Mucosa of rectum (tissue), 2 donors: ENCODE measurements around the gene CPNE4.

ENCODE experiments used
- H3K27ac ChIP-seq, 2 donors: one replicate each; pipeline ENCODE4 v1.7.0; 2013; ENCODE audit warnings: inconsistent platforms in 2 of 2, low read depth in 2 of 2, low read length in 2 of 2
- H3K27me3 ChIP-seq, 2 donors: one replicate each; pipeline ENCODE4 v1.7.0; 2013; ENCODE audit warnings: low read length in 2 of 2; ENCODE audit not compliant: control insufficient read depth in 2 of 2, insufficient read depth in 2 of 2
- H3K36me3 ChIP-seq, 2 donors: one replicate each; pipeline ENCODE4 v1.7.0; 2013; ENCODE audit warnings: low read length in 2 of 2; ENCODE audit not compliant: control insufficient read depth in 2 of 2, insufficient read depth in 2 of 2
- H3K4me1 ChIP-seq, 2 donors: one replicate each; pipeline ENCODE4 v1.7.0; 2013; ENCODE audit warnings: low read length in 2 of 2, mild to moderate bottlenecking in 1 of 2; ENCODE audit not compliant: control insufficient read depth in 2 of 2, insufficient read depth in 2 of 2
- H3K4me3 ChIP-seq, 2 donors: one replicate each; pipeline ENCODE4 v1.7.0; 2013; ENCODE audit warnings: low read length in 2 of 2
- H3K9ac ChIP-seq, 2 donors: one replicate each; pipeline ENCODE4 v1.7.0; 2013; ENCODE audit warnings: low read length in 2 of 2, low read depth in 1 of 2, mild to moderate bottlenecking in 1 of 2
- H3K9me3 ChIP-seq, 2 donors: one replicate each; pipeline ENCODE4 v1.7.0; 2013; ENCODE audit warnings: low read length in 2 of 2; ENCODE audit not compliant: control insufficient read depth in 2 of 2
- donor health status: healthy.
- donor health status: Normal muscosa, but diverticular disease.

Gene CPNE4

DNA sequence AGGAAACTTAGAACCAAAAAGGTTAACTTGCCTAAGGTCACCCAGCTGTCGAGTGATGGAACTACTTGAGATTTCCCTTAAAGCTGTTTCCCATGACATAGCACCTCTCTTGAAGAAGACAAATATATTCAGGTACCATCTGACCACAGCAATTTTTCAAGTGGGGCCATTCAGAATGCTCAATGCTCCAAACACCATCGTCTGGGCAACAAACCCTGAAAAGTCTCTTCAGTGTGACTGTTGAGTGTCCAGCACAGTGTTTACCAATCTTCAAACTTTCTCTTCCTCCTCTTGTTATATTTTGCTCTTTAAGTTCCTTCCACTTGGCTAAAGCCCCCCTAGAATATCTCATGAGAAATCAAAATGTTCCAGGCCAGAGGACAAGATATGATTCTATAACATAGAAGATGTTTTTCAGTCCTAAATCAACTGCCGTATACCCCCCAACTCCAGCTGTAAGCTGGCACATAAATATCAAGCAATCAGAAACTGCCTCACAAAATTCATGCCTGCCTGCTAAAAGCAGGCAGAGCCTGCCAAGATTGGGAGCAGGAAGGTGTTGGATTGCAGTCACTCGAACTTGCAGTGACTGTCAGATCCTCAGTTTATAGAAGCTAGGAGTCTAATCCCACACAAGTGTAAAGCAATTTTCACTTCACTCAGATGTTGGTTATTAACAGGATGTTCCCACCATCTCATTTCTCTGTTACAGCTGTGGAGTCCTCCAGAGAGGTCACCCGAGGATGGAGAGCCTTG, 301.6 kb downstream of the CPNE4 start:
- no peaks in the 10 kb centered on the region for H3K27me3 ChIP-seq
- no peaks in the 10 kb centered on the region for H3K9me3 ChIP-seq
- no peaks in the 10 kb centered on the region for H3K36me3 ChIP-seq
- H3K9ac ChIP-seq, result no peak overlapping the region
- no peak overlapping the region for H3K27ac ChIP-seq
- no peaks in the 10 kb centered on the region for H3K4me1 ChIP-seq
- no peak overlapping the region for H3K4me3 ChIP-seq

- Histone ChIP-seq H3K27ac (no peak overlapping the region), H3K36me3 (no peaks in the 10 kb centered on the region), H3K4me3 (no peak overlapping the region), H3K9me3 (no peaks in the 10 kb centered on the region), H3K4me1 (no peaks in the 10 kb centered on the region), H3K27me3 (no peaks in the 10 kb centered on the region), H3K9ac (no peak overlapping the region)
Observed at GRCh38 chr3:131731709-131732108, 303.1 kb downstream of the CPNE4 start.

GRCh38 chr3:131730581-131730980, 304.2 kb downstream of the CPNE4 start:
- Histone ChIP-seq H3K36me3 (no peaks in the 10 kb centered on the region), H3K27me3 (no peaks in the 10 kb centered on the region), H3K9ac (no peak overlapping the region), H3K4me3 (no peak overlapping the region), H3K9me3 (no peaks in the 10 kb centered on the region), H3K4me1 (no peaks in the 10 kb centered on the region), H3K27ac (no peak overlapping the region)

DNA sequence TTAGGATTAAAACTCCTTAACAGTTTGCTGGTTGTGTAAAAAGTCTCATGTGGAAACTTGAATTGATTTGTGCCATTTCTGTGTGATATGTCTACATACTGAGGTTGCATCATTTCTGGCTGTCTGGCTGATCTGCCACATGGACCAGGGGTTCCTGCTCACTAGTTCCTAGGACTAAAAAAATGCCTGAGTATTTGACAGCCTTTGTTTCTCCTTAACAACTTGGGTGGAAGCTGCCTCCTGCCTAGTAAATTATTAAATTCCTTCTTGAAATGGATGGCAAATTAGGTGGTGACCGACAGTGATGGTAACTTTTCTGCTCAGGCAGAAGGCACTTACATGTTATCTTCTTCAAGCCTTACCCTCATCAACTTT, 305.2 kb downstream of the CPNE4 start:
- no peak overlapping the region for H3K4me3 ChIP-seq
- no peaks in the 10 kb centered on the region for H3K4me1 ChIP-seq
- H3K9me3 ChIP-seq, result no peaks in the 10 kb centered on the region
- H3K27ac ChIP-seq, result no peak overlapping the region
- no peak overlapping the region for H3K9ac ChIP-seq
- no peaks in the 10 kb centered on the region for H3K27me3 ChIP-seq
- H3K36me3 ChIP-seq, result no peaks in the 10 kb centered on the region

- H3K4me3 ChIP-seq, result no peak overlapping the region
- H3K27ac ChIP-seq, result no peak overlapping the region
- H3K36me3 ChIP-seq, result no peaks in the 10 kb centered on the region
- H3K9me3 ChIP-seq, result no peaks in the 10 kb centered on the region
- no peaks in the 10 kb centered on the region for H3K27me3 ChIP-seq
- no peak overlapping the region for H3K9ac ChIP-seq
- no peaks in the 10 kb centered on the region for H3K4me1 ChIP-seq
Observed at GRCh38 chr3:131728898-131729642, 305.7 kb downstream of the CPNE4 start.

GRCh38 chr3:131725414-131725813, 309.4 kb downstream of the CPNE4 start:
- Histone ChIP-seq H3K27me3 (no peaks in the 10 kb centered on the region), H3K4me1 (no peaks in the 10 kb centered on the region), H3K9ac (no peak overlapping the region), H3K9me3 (no peaks in the 10 kb centered on the region), H3K36me3 (no peaks in the 10 kb centered on the region), H3K27ac (no peak overlapping the region), H3K4me3 (no peak overlapping the region)

GRCh38 chr3:131723343-131723742, 311.5 kb downstream of the CPNE4 start:
- H3K4me1 ChIP-seq, result no peaks in the 10 kb centered on the region
- no peak overlapping the region for H3K27ac ChIP-seq
- H3K27me3 ChIP-seq, result no peaks in the 10 kb centered on the region
- no peaks in the 10 kb centered on the region for H3K36me3 ChIP-seq
- H3K9me3 ChIP-seq, result no peaks in the 10 kb centered on the region
- H3K9ac ChIP-seq, result no peak overlapping the region
- no peak overlapping the region for H3K4me3 ChIP-seq

GRCh38 chr3:131717493-131717892, 317.3 kb downstream of the CPNE4 start:
- Histone ChIP-seq H3K36me3 (no peaks in the 10 kb centered on the region), H3K27me3 (no peaks in the 10 kb centered on the region), H3K9ac (no peak overlapping the region), H3K4me3 (no peak overlapping the region), H3K9me3 (no peaks in the 10 kb centered on the region), H3K4me1 (no peaks in the 10 kb centered on the region), H3K27ac (no peak overlapping the region)

DNA sequence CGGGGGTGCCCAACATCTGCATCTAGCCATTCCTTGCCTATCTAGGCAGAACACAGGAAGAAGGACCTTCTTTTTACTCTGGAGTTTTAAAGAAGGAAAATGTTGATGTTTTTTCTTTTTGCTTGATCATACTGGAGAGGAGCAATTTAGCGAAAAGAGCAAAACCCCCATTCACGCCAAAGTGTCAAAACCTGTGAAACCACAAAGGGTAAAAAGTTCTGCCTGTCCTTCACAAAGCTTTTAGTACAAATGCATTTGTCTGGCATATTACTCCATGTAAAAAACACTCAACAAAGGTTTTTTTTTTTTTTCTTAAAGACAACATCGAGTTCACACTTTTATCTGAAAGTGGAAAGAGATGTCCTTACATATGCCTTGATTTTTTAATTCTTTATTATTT, 317.9 kb downstream of the CPNE4 start:
- Histone ChIP-seq H3K4me3 (no peak overlapping the region), H3K4me1 (no peaks in the 10 kb centered on the region), H3K9ac (no peak overlapping the region), H3K27ac (no peak overlapping the region), H3K27me3 (no peaks in the 10 kb centered on the region), H3K36me3 (no peaks in the 10 kb centered on the region), H3K9me3 (no peaks in the 10 kb centered on the region)

DNA sequence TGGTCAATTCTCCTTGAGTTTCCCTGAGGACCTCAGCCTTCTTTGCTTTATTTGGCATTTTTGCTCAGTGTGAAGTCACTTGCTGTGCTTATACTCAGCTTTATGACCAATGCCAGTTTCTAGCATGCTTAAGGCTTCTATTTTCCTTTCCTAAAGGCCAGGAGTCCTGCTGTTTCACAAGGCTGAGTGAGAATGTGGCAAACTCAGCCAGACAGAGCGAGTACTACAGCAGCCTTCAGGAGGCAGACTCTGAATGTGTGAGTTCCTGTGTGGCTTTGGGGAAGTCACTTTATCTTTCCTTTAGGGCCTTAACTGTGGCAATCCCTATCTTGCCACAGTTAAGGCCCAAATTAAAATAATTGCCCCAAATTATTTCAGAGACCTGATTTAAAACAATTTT, 318.8 kb downstream of the CPNE4 start:
- Histone ChIP-seq H3K9me3 (no peaks in the 10 kb centered on the region), H3K27ac (no peak overlapping the region), H3K9ac (no peak overlapping the region), H3K4me3 (no peak overlapping the region), H3K27me3 (no peaks in the 10 kb centered on the region), H3K36me3 (no peaks in the 10 kb centered on the region), H3K4me1 (no peaks in the 10 kb centered on the region)
